AG10803 (cell line): Measurements from ENCODE around the gene ETV6.

Experiments used
- DNase-seq: peaks from one replicate; pipeline ENCODE4 v3.0.0; 2010; ENCODE audit warnings: low read depth
- H3K4me3 ChIP-seq: 2 replicates; pipeline ENCODE4 v1.5.1; 2011; ENCODE audit warnings: mild to moderate bottlenecking, low read length, control low read depth
- TF ChIP-seq, protein P1 (sequence below): conservative IDR thresholded peaks from 2 replicates; pipeline ENCODE4 v1.5.1; 2011; ENCODE audit warnings: mild to moderate bottlenecking, low read length, control low read depth, inconsistent platforms

Gene ETV6

DNA sequence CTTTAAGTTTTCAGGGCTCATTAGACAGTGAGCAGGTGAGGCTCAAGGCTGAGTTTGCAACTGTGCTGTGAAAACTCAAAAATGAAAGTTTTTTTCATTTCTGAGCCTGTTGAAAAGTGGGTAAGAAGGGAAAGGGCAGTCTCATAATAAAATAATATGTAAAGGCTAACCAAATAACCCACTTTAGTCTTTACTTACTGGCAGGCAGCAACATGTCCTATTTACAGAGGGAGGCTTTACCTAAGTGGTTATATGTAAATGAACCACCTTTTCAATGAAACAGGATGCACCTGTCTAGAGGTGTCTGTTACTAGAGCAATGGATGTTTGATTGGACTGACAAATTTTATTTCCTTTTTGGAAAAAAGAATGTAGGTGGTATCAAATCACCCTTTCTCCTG lies 158.0 kb downstream of the ETV6 start:
- DNase-seq: no peak
- no peak overlapping the region for H3K4me3 ChIP-seq
- TF ChIP-seq, protein P1, sequence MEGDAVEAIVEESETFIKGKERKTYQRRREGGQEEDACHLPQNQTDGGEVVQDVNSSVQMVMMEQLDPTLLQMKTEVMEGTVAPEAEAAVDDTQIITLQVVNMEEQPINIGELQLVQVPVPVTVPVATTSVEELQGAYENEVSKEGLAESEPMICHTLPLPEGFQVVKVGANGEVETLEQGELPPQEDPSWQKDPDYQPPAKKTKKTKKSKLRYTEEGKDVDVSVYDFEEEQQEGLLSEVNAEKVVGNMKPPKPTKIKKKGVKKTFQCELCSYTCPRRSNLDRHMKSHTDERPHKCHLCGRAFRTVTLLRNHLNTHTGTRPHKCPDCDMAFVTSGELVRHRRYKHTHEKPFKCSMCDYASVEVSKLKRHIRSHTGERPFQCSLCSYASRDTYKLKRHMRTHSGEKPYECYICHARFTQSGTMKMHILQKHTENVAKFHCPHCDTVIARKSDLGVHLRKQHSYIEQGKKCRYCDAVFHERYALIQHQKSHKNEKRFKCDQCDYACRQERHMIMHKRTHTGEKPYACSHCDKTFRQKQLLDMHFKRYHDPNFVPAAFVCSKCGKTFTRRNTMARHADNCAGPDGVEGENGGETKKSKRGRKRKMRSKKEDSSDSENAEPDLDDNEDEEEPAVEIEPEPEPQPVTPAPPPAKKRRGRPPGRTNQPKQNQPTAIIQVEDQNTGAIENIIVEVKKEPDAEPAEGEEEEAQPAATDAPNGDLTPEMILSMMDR: no peak

DNA sequence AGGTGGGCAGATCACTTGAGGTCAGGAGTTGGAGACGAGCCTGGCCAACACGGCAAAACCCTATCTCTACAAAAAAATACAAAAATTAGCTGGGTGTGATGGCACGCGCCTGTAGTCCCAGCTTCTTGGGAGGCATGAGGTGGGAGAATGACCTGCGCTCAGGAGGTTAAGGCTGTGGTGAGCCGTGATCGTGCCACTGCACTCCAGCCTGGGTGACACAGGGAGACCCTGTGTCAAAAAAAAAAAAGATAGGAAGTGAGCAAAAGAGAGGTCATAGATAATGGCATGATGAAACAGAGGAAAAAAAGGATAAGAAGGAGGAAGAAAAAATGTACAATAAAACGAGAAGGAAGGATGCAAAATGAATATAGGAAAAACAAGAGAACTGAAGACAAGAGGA lies 159.5 kb downstream of the ETV6 start:
- no peak for DNase-seq
- TF ChIP-seq, protein P1: no peak
- H3K4me3 ChIP-seq: no peak overlapping the region

DNA sequence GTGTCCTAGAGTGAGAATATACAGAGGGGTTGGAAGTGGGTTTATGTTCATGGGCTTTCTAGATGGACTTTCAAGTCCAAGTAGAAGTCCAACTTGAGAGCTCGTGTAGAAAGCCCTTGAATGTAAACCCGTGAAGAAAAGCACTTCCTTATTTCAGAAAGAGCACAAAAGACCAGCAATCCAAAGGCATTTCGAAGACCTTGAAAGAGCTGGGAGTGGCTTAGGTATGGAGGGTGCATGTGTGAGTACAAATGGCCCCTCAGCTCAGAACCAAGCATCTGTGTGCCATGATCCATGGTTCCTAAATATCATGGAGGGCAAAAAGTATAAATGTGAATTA lies 160.7 kb downstream of the ETV6 start:
- DNase-seq: no peak
- TF ChIP-seq, protein P1: no peak
- no peak overlapping the region for H3K4me3 ChIP-seq

DNA sequence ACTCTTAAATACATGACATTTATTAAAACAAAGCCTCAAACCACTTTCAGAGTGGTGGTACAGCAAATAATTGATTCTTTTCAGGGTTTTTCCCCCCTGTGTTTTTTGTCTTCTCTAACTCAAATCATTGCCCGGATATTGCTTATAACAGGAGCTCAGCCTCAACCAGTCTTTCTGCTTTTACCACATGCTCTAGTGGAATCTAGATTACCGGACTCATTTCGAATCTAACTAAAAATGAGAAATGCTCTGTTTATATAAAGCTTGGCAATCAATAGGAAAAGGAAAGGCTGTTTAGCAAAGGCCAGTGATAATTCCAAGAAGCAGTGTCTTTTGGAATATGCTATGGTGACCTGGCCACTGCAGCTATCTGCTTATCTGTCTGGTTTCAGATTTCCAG lies 161.5 kb downstream of the ETV6 start:
- no peak overlapping the region for H3K4me3 ChIP-seq
- TF ChIP-seq, protein P1: no peak
- no peak for DNase-seq

DNA sequence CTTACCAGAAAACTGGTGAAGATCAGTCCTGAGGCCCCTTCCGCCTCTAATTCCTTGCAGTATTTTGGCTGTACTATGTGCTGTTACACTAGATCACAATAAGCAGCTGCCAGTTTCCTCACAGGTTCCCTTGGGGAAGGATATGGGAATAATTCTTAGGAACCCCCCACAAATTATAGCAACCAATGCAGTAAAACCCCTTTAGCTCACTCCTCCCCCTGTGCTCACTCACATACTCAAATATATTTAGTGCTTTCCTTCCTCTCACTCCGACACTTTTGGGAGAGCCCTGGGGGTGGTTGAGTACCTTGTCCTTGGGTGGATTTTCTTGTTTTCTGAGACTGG lies 162.7 kb downstream of the ETV6 start:
- no peak for DNase-seq
- TF ChIP-seq, protein P1: no peak
- peak overlapping the region; percentile 5; the same call in 1 of the 2 replicates for H3K4me3 ChIP-seq

DNA sequence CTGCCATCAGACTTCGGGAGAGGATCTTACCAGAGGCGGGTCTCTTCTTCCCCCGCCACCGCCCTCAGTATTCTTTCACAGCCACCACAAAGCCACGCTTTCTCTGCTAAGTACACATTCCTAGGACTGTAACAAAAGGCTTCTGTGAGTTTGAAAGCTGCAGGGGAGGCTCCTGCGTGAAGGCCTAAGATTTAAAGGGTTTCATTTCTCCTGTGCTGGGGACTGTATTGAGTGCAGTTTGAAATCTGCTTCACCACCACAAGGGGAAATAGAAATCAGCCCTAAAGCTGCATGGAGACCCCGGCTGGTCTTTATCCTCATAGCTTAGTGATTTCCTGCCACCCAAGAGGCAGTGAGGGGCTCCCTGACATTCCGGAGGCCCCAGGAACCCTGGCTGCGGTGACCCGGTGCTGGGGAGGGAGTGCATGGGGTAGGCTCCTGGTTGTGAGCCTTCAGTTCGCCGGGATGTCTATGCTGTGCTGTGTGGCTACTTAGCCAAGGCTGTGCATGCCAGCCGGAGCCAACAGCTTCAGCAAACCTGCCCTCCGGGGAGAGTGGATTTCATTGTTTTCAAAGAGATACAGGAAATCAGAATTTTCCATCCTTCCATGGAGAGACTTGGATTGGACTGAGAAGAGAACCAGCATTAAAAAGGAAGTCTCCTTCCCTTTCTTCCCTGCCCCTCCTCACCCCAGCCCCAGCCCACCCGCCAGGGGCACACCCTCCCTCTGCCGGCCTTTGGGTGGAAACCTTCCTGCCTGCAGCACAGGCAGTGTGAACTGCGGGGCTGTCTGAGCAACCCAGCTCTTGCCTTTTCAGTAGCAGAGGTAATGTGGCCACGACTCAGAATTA lies 163.3 kb downstream of the ETV6 start:
- peak overlapping the region; percentile 25 for H3K4me3 ChIP-seq
- peak; percentile 31 for DNase-seq
- TF ChIP-seq, protein P1: peak; percentile 26

DNA sequence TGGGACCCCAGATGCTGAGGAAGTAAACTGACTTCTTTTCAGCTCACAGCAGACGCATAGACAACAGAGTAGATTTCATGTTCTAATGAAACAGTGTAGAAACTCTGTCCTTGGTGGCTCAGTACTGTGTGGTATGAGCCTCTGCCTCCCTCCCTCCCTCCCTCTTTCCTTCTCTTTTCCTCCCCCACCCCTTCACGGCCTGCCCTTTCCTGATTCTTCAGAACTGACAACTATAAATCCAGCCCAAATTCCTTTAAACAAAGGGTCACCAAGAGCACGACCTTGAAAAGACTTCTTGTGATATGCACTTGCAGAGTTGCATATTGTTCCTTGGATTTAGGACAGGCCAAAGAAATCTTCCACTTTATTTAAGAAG lies 164.0 kb downstream of the ETV6 start:
- H3K4me3 ChIP-seq: no peak overlapping the region; the same call in 1 of the 2 replicates
- DNase-seq: peak; percentile 9
- TF ChIP-seq, protein P1: no peak
